Measurements from ENCODE around the gene LRP5. TPM values are rescaled to one million over a fixed set of nuclear protein-coding genes. Genes with fewer than 3 reads are reported as not detected.

LRP5 gene
- total and polyA plus RNA-seq, 2 experiments from 2014 or later: 26.9 to 51.1 TPM

DNA sequence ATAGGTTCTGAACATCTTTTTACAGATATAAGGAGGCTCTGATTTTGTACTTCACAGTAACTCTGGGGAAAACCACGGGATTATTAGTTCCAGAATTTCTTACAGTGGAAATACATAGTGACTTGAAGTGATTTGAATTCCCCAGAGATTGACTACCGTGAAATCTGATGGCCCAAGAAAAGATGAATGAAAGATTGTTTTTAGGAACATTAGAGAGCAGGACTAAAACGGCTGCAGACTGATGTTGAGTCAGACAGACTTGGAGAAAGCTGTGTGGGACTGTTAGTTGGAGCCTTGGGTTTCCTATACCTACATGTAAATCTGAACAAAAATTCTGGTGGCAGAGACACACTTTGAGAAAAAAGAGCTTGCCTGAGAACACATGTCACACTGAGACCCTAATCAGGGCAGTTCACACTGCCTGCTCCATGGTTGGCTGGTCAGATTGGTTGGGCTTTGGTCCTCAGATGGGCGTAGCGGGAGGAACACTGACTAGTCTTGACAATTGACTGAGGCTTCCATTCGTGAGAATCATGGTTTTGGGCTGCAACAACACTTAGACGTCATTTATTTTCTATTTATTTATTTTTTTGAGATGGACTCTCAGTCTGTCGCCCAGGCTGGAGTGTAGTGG is 154.9 kb downstream of the LRP5 start:
- Mint-ChIP-seq H3K4me1 (peaks cover 68% of the 10 kb centered on the region), H3K36me3 (ENCODE audit: low read depth) (peaks cover 22% of the 10 kb centered on the region), H3K9me3 (no peaks in the 10 kb centered on the region), H3K4me3 (no peak overlapping the region), H3K27ac (no peak overlapping the region), H3K27me3 (ENCODE audit: insufficient read depth, low read depth, poor library complexity) (peaks cover 10% of the 10 kb centered on the region)
- no peak for TF ChIP-seq CREB1 (CRISPR knock-in tag; IDR thresholded peaks at IDR 0.05; ENCODE audit: low read depth)
- TF ChIP-seq NANOG (IDR thresholded peaks at IDR 0.05; ENCODE audit: borderline replicate concordance): no peak
- no peak for TF ChIP-seq STAT1 (IDR thresholded peaks at IDR 0.05; ENCODE audit: unreplicated experiment)
- TF ChIP-seq, protein P1, sequence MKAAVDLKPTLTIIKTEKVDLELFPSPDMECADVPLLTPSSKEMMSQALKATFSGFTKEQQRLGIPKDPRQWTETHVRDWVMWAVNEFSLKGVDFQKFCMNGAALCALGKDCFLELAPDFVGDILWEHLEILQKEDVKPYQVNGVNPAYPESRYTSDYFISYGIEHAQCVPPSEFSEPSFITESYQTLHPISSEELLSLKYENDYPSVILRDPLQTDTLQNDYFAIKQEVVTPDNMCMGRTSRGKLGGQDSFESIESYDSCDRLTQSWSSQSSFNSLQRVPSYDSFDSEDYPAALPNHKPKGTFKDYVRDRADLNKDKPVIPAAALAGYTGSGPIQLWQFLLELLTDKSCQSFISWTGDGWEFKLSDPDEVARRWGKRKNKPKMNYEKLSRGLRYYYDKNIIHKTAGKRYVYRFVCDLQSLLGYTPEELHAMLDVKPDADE (IDR thresholded peaks at IDR 0.05): no peak
- TF ChIP-seq, protein P2, sequence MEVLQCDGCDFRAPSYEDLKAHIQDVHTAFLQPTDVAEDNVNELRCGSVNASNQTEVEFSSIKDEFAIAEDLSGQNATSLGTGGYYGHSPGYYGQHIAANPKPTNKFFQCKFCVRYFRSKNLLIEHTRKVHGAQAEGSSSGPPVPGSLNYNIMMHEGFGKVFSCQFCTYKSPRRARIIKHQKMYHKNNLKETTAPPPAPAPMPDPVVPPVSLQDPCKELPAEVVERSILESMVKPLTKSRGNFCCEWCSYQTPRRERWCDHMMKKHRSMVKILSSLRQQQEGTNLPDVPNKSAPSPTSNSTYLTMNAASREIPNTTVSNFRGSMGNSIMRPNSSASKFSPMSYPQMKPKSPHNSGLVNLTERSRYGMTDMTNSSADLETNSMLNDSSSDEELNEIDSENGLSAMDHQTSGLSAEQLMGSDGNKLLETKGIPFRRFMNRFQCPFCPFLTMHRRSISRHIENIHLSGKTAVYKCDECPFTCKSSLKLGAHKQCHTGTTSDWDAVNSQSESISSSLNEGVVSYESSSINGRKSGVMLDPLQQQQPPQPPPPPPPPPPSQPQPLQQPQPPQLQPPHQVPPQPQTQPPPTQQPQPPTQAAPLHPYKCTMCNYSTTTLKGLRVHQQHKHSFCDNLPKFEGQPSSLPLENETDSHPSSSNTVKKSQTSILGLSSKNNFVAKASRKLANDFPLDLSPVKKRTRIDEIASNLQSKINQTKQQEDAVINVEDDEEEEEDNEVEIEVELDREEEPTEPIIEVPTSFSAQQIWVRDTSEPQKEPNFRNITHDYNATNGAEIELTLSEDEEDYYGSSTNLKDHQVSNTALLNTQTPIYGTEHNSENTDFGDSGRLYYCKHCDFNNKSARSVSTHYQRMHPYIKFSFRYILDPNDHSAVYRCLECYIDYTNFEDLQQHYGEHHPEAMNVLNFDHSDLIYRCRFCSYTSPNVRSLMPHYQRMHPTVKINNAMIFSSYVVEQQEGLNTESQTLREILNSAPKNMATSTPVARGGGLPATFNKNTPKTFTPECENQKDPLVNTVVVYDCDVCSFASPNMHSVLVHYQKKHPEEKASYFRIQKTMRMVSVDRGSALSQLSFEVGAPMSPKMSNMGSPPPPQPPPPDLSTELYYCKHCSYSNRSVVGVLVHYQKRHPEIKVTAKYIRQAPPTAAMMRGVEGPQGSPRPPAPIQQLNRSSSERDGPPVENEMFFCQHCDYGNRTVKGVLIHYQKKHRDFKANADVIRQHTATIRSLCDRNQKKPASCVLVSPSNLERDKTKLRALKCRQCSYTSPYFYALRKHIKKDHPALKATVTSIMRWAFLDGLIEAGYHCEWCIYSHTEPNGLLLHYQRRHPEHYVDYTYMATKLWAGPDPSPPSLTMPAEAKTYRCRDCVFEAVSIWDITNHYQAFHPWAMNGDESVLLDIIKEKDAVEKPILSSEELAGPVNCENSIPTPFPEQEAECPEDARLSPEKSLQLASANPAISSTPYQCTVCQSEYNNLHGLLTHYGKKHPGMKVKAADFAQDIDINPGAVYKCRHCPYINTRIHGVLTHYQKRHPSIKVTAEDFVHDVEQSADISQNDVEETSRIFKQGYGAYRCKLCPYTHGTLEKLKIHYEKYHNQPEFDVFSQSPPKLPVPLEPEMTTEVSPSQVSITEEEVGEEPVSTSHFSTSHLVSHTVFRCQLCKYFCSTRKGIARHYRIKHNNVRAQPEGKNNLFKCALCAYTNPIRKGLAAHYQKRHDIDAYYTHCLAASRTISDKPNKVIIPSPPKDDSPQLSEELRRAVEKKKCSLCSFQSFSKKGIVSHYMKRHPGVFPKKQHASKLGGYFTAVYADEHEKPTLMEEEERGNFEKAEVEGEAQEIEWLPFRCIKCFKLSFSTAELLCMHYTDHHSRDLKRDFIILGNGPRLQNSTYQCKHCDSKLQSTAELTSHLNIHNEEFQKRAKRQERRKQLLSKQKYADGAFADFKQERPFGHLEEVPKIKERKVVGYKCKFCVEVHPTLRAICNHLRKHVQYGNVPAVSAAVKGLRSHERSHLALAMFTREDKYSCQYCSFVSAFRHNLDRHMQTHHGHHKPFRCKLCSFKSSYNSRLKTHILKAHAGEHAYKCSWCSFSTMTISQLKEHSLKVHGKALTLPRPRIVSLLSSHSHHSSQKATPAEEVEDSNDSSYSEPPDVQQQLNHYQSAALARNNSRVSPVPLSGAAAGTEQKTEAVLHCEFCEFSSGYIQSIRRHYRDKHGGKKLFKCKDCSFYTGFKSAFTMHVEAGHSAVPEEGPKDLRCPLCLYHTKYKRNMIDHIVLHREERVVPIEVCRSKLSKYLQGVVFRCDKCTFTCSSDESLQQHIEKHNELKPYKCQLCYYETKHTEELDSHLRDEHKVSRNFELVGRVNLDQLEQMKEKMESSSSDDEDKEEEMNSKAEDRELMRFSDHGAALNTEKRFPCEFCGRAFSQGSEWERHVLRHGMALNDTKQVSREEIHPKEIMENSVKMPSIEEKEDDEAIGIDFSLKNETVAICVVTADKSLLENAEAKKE (CRISPR knock-in tag; IDR thresholded peaks at IDR 0.05): no peak
- no peak for TF ChIP-seq JUNB (IDR thresholded peaks at IDR 0.05; ENCODE audit: unreplicated experiment)
- DNase-seq (ENCODE audit: low spot score): no peak
- Histone ChIP-seq H3K4me2 (0 out of 2 replicates have a peak overlapping the region, but pooled peaks have one; percentile 23), H3K79me2 (replicated peaks; ENCODE audit: insufficient read depth) (peaks cover 100% of the 10 kb centered on the region), H3K36me3 (ENCODE audit: insufficient read depth) (no peaks in the 10 kb centered on the region; the same call in 1 of the 2 replicates), H3K4me3 (no peak overlapping the region), H3F3A (replicated peaks; ENCODE audit: low read depth) (peaks cover 5% of the 10 kb centered on the region; the same call in 1 of the 2 replicates), H4K20me1 (replicated peaks; ENCODE audit: insufficient read depth) (peaks cover 93% of the 10 kb centered on the region), H3K27ac (ENCODE audit: low read depth) (no peak overlapping the region), H3K4me1 (ENCODE audit: insufficient read depth) (peaks cover 56% of the 10 kb centered on the region), H2AFZ (no peak overlapping the region), H3K27me3 (ENCODE audit: insufficient read depth) (no peaks in the 10 kb centered on the region), H3K9me2 (ENCODE audit: insufficient read depth) (no peaks in the 10 kb centered on the region)
- ATAC-seq: no peak
